Mesothelial cell of epicardium (in vitro differentiated cells): ENCODE measurements around the gene GASK1A. TPM values are rescaled to one million over a fixed set of nuclear protein-coding genes. Genes with fewer than 3 reads are reported as not detected.

Experiments
- DNase-seq, 2 experiments: peaks; one replicate each; pipeline ENCODE4 v3.0.0; 2021; ENCODE audit warnings: low spot score in 2 of 2; ENCODE audit not compliant: unreplicated experiment in 2 of 2
- H3K27ac Mint-ChIP-seq: 2 replicates; pipeline ENCODE4 v1.8.0; 2021; ENCODE audit warnings: mixed read lengths
- H3K27me3 Mint-ChIP-seq: 2 replicates; pipeline ENCODE4 v1.8.0; 2021; ENCODE audit warnings: low read depth, mixed read lengths
- H3K36me3 Mint-ChIP-seq: 2 replicates; pipeline ENCODE4 v1.8.0; 2021; ENCODE audit warnings: mixed read lengths
- H3K4me1 Mint-ChIP-seq: 2 replicates; pipeline ENCODE4 v1.8.0; 2021; ENCODE audit warnings: mixed read lengths
- H3K4me3 Mint-ChIP-seq: 2 replicates; pipeline ENCODE4 v1.8.0; 2021; ENCODE audit warnings: mild to moderate bottlenecking, moderate library complexity, mixed read lengths
- H3K9me3 Mint-ChIP-seq: 2 replicates; pipeline ENCODE4 v1.8.0; 2021; ENCODE audit warnings: mixed read lengths
- total RNA-seq: library from RNA; stranded (reverse); gene quantifications from 3 replicates; pipeline ENCODE4 v1.2.1, GENCODE V29; 2021
- TF ChIP-seq, protein P1 (sequence below): fragments of 200-600 bp; sonication (generic); IDR thresholded peaks from one replicate; pipeline ENCODE4 v1.5.0; 2021; ENCODE audit warnings: antibody characterized with exemption; ENCODE audit not compliant: unreplicated experiment

GASK1A gene
- total RNA-seq, 1 donor from 2014 or later = 1.6 TPM

DNA sequence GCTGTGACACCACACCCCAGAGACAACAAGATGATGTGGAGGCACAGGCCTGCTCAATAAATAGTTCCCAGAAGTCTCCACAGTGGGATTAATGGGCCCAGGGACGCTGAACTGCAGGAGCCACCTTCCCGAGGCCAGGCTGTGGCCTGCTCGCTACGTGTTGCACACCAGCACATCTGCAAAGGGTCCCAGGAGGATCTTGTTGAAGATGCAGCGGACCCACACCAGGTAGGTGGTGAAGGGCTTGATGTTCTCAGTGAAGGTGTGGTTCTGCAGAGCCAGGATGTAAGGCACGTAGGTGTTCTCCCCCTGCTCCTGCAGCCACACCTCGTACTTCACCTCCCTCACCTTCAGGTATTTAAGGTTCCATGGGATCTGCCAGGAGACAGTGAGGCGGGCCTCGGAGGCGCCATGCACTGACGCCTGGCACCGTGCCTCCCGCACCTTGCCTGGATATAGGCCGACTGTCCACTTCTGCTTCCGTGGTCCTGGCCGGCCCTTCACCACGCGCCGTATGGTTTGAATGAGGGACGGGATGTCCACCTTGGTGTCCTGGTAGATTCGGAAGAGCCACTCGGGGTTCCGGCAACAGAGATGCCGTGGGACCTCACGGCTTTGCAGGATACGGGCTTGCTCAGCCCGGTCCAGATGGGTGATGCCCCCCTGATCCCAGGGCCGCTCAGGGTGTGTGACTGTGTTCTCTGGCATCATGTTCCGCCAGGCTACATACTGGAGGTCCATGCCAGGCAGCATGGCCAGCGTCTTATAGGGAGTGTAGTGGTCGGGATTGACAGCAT is 100.6 kb downstream of the GASK1A start:
- TF ChIP-seq, protein P1, sequence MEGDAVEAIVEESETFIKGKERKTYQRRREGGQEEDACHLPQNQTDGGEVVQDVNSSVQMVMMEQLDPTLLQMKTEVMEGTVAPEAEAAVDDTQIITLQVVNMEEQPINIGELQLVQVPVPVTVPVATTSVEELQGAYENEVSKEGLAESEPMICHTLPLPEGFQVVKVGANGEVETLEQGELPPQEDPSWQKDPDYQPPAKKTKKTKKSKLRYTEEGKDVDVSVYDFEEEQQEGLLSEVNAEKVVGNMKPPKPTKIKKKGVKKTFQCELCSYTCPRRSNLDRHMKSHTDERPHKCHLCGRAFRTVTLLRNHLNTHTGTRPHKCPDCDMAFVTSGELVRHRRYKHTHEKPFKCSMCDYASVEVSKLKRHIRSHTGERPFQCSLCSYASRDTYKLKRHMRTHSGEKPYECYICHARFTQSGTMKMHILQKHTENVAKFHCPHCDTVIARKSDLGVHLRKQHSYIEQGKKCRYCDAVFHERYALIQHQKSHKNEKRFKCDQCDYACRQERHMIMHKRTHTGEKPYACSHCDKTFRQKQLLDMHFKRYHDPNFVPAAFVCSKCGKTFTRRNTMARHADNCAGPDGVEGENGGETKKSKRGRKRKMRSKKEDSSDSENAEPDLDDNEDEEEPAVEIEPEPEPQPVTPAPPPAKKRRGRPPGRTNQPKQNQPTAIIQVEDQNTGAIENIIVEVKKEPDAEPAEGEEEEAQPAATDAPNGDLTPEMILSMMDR = no peak
- Mint-ChIP-seq H3K27ac (no peak overlapping the region), H3K36me3 (peaks cover 28% of the 10 kb centered on the region), H3K4me3 (no peak overlapping the region), H3K27me3 (no peaks in the 10 kb centered on the region), H3K4me1 (peaks cover 2% of the 10 kb centered on the region), H3K9me3 (peaks cover 10% of the 10 kb centered on the region)
- no peak for DNase-seq

DNA sequence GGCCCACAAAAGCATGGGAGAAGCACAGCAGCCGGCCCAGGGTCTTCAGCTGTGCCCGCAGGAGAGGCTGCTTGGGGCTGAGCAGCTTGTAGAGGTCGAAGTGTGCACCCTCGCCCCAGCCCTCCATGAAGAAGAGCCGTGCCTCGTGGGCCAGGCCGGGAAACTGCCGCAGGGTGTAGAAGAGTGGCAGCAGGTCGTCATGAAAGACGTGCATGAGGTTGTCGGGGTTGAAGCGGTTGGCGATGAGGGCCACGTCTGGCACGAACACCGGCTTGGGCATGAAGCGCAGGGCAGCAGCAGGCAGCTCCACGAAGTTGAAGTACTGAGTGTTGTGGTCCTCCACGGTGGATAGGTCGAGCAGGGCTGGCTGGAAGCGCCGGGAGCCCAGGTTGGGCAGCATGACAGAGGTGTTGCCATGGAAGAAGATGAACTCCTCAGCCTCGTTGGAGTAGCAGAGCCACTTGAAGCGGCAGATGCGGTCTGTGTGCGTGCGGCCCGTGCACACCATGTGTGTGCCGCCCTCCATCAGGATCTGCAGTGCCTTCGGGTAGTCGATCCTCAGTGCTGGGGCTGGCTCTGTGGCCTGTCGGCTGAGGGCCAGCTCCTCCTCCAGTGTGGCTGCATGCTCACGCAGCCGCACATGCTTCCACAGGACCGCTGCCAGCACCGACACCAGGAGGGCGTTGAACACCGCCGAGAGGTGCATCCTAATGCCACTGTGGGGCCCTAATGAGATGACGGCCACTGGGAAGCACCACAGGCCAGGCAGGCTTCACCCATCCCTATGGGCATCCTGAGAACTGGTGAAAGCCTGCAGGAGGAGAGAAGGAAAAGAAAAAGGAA is 101.8 kb downstream of the GASK1A start:
- H3K27ac Mint-ChIP-seq = no peak overlapping the region
- DNase-seq = no peak
- H3K4me3 Mint-ChIP-seq = no peak overlapping the region
- peaks cover 13% of the 10 kb centered on the region for H3K9me3 Mint-ChIP-seq
- TF ChIP-seq, protein P1 = no peak
- peaks cover 2% of the 10 kb centered on the region for H3K4me1 Mint-ChIP-seq
- H3K36me3 Mint-ChIP-seq = peaks cover 31% of the 10 kb centered on the region
- H3K27me3 Mint-ChIP-seq = no peaks in the 10 kb centered on the region

DNA sequence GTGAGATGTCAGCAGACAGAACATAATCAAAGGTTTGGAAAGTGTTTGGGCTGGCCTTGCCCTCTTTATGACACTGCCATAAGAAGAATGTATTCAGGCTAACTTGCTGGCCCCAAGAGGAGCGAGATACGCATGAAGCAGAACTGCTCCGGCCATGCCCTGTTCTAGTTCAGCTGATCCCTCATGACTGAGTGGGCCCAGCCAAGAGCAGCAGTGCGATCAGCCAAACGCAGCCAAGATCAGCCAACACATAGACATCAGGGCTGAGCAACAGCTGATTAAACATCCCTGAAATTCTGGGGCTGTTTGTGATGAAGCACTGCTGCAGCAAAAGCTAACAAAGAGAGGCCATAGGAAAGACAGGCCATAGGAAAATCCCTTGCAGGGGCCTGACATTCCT is 102.7 kb downstream of the GASK1A start:
- no peak for DNase-seq
- no peaks in the 10 kb centered on the region for H3K27me3 Mint-ChIP-seq
- TF ChIP-seq, protein P1 = no peak
- H3K4me1 Mint-ChIP-seq = peaks cover 7% of the 10 kb centered on the region
- peaks cover 13% of the 10 kb centered on the region for H3K9me3 Mint-ChIP-seq
- no peak overlapping the region for H3K4me3 Mint-ChIP-seq
- H3K36me3 Mint-ChIP-seq = peaks cover 31% of the 10 kb centered on the region
- H3K27ac Mint-ChIP-seq = no peak overlapping the region

DNA sequence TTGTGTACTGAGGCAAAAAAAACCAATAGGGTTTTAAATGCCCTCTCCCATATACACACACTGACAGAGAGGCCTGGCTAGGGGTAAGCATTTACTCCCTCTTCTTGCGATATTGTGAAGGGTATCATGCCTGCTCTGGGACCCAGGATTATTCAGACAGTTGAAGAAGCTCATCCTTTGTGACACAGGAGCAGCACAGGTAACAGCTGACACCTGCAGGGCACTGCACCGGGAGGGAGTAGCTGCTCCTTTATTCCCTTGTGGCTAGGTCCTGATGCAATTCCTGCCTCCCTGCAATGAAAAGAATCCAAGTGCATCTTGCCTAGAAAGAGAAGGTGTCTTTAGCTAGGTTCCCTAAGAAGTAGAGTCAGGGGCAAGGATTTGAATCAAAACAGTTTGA is 103.3 kb downstream of the GASK1A start:
- DNase-seq = no peak
- Mint-ChIP-seq H3K27ac (no peak overlapping the region), H3K4me3 (no peak overlapping the region), H3K4me1 (peaks cover 6% of the 10 kb centered on the region), H3K9me3 (peaks cover 13% of the 10 kb centered on the region), H3K36me3 (peaks cover 29% of the 10 kb centered on the region), H3K27me3 (no peaks in the 10 kb centered on the region)
- TF ChIP-seq, protein P1 = no peak

DNA sequence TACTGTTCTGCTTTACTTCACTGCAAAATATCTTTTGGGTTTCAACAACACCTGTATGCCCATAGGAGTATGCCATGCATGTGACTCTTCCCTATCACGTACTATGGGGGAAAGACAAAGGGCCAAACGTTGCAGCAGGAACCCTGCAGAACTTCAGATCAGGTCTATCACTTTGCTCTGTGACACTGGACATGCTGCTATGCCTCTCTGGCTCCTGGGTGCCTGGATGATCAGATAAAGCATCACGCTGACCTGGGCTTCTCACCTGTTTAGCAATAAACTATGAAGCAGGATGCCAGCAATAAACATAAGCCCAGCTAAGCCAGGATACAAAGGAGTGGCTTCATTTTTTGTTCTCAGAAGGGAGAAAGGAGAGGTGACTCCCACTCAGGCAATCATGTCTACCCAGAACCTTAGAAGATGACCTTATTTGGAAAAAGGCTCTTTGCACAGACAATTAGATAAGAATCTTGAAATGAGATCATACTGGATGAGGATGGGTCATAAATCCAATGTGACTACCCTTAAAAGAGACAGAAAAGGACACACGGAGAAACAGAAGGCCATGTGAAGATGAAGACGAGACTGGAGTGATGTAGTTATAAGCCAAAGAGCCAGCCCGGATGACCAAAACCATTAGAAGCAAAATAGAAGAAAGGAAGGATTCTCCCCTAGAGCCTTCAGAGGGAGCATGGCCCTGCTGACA is 107.5 kb downstream of the GASK1A start:
- TF ChIP-seq, protein P1 = no peak
- peaks cover 9% of the 10 kb centered on the region for H3K36me3 Mint-ChIP-seq
- no peak overlapping the region for H3K27ac Mint-ChIP-seq
- H3K4me3 Mint-ChIP-seq = no peak overlapping the region
- H3K9me3 Mint-ChIP-seq = peaks cover 13% of the 10 kb centered on the region
- DNase-seq = no peak
- peaks cover 6% of the 10 kb centered on the region for H3K4me1 Mint-ChIP-seq
- no peaks in the 10 kb centered on the region for H3K27me3 Mint-ChIP-seq
